ENCODE data around the gene LAMA5. TPM values are rescaled to one million over a fixed set of nuclear protein-coding genes. Genes with fewer than 3 reads are reported as not detected.

LAMA5 gene
- total RNA-seq, 4 donors from 2014 or later, result 93.9 to 179 (median 117) TPM

DNA sequence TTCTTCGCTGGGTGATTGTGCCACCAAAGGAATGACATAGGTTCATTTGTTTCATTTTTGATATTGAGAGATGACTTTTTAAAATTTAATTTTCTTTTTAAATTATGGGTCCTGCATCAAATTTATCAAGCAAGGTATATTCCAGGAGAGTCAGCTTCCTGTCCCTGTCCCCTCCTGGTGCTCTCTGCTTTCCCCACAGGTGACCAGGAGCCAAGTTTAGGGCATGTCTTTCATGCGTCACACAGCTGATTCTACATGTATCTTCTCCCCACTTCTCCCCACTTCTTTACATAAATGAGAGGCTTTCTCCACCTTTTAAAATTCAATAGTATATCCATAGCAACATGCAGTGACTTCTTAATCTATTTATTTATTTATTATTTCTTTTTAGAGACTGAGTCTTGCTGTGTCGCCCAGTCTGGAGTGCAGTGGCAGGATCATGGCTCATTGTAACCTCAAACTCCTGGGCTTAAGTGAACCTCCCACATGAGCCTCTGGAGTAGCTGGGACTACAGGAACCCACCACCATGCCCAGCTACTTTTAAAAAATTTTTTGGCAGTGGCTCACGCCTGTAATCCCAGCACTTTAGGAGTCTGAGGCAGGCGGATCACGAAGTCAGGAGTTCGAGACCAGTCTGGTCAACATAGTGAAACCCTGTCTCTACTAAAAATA, 98.7 kb downstream of the LAMA5 start:
- H3K36me3 ChIP-seq, result peaks cover 31 to 33% of the 10 kb centered on the region in 2 donors
- no peak overlapping the region for H3K4me3 ChIP-seq (replicated peaks in 1 of 3)
- WGBS, 2 donors, result 85% methylated on average over 7 of the region's 7 CpGs
- H3K27ac ChIP-seq, result no peak overlapping the region
- intact Hi-C loops (cut with DNase I), result no loop called here
- no peak for DNase-seq
- H3K4me1 ChIP-seq, result no peaks in the 10 kb centered on the region
- no peaks in the 10 kb centered on the region for H3K27me3 ChIP-seq
- TF ChIP-seq POLR2A (IDR thresholded peaks at IDR 0.05), result no peak
- TF ChIP-seq, protein P1, sequence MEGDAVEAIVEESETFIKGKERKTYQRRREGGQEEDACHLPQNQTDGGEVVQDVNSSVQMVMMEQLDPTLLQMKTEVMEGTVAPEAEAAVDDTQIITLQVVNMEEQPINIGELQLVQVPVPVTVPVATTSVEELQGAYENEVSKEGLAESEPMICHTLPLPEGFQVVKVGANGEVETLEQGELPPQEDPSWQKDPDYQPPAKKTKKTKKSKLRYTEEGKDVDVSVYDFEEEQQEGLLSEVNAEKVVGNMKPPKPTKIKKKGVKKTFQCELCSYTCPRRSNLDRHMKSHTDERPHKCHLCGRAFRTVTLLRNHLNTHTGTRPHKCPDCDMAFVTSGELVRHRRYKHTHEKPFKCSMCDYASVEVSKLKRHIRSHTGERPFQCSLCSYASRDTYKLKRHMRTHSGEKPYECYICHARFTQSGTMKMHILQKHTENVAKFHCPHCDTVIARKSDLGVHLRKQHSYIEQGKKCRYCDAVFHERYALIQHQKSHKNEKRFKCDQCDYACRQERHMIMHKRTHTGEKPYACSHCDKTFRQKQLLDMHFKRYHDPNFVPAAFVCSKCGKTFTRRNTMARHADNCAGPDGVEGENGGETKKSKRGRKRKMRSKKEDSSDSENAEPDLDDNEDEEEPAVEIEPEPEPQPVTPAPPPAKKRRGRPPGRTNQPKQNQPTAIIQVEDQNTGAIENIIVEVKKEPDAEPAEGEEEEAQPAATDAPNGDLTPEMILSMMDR (IDR thresholded peaks at IDR 0.05), result no peak
- no peaks in the 10 kb centered on the region for H3K9me3 ChIP-seq

DNA sequence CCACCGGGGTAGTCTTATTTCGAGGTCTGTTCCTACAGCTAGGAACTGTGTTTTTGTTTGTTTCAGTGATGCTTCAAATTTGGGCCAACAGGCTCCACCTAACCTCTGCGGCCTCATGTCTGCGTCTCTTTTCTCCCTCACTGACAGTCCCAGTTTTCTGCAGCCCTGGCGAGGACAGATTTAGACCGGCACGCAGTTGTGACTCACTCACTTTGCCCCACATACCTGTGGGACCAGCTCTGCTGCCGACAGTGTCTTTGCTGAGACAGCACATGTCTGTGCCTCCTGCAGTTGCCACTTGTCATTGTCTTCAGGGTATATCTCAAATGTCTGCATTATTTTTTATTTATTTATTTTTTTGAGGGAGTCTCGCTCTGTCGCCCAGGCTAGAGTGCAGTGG, 99.6 kb downstream of the LAMA5 start:
- TF ChIP-seq, protein P1 (IDR thresholded peaks at IDR 0.05), result no peak
- TF ChIP-seq POLR2A (IDR thresholded peaks at IDR 0.05), result no peak
- H3K27me3 ChIP-seq, result no peaks in the 10 kb centered on the region
- no peaks in the 10 kb centered on the region for H3K9me3 ChIP-seq
- 88 to 93% methylated on average over 10 of the region's 10 CpGs for WGBS, 2 donors
- DNase-seq, result no peak
- peaks cover 25 to 29% of the 10 kb centered on the region in 2 donors for H3K36me3 ChIP-seq
- intact Hi-C loops (cut with DNase I), result no loop called here
- H3K4me3 ChIP-seq (replicated peaks in 1 of 3), result no peak overlapping the region
- no peak overlapping the region for H3K27ac ChIP-seq
- no peaks in the 10 kb centered on the region for H3K4me1 ChIP-seq

DNA sequence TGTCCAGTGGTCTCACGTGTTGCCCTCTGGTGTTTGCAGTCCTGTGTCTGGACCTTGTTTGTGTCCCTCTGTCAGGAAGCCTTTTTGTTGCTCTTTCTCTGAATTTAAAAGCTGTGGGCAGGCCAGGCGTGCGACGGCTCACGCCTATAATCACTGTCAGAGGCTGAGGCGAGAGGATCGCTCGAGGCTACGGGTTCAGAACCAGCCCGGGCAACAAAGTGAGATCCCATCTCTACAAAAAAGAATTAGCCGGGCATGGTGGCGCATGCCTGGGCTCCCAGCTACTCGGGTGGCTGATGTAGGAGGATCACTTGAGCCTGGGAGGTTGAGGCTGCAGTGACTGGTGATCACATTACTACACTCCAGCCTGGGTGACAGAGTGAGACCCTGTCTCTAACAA, 100.3 kb downstream of the LAMA5 start:
- 94 to 96% methylated on average over 13 of the region's 13 CpGs for WGBS, 2 donors
- Histone ChIP-seq H3K9me3 (no peaks in the 10 kb centered on the region), H3K4me1 (no peaks in the 10 kb centered on the region), H3K36me3 (peaks cover 27 to 29% of the 10 kb centered on the region in 2 donors), H3K4me3 (replicated peaks in 1 of 3) (no peak overlapping the region), H3K27ac (no peak overlapping the region), H3K27me3 (no peaks in the 10 kb centered on the region)
- DNase-seq, result no peak
- TF ChIP-seq, protein P1 (IDR thresholded peaks at IDR 0.05), result no peak
- TF ChIP-seq POLR2A (IDR thresholded peaks at IDR 0.05), result no peak
- intact Hi-C loops (cut with DNase I), result no loop called here

DNA sequence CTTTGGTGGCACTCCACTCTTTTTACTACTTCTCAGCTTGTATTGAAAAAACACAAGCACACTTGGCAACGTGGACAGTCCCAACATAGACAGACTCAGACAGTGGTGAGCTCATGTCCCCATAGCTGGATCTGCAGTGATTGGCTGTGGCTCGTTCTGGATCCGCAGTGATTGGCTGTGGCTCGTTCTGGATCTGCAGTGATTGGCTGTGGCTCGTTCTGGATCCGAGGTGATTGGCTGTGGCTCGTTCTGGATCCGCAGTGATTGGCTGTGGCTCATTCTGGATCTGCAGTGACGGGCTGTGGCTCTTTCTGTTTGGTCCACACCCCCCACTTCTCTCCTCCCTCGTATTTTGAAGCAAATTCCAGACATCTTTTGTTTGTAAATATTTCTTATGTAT, 100.8 kb downstream of the LAMA5 start:
- intact Hi-C loops (cut with DNase I), result no loop called here
- peaks cover 26 to 29% of the 10 kb centered on the region in 2 donors for H3K36me3 ChIP-seq
- WGBS, 2 donors, result 89 to 91% methylated on average over 10 of the region's 10 CpGs

DNA sequence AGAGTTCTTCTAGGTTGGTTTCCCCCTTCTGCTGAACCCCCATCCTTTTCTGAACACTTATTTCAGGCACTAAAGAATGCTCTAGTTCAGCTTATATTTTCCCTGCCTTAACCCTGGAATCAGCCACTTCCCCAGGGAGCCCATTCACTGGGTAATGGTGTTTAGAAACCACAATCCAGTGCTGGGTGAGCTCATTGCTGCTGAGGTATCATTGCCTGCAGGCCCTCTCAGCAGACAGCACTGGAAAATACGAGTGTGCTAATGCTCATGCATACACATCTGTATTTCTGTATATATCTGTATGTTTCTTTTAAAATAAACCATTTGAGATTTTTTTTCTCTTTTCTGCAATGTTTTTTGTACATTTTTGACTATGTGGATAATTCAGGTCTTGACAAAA, 101.7 kb downstream of the LAMA5 start:
- Histone ChIP-seq H3K36me3 (peaks cover 33 to 36% of the 10 kb centered on the region in 2 donors), H3K27me3 (no peaks in the 10 kb centered on the region)
- 97 to 100% methylated on average over 1 of the region's 1 CpG for WGBS, 2 donors

More for the DNA sequence above, 100.8 kb downstream of the LAMA5 start:
- Histone ChIP-seq H3K4me3 (replicated peaks in 1 of 3) (no peak overlapping the region), H3K27me3 (no peaks in the 10 kb centered on the region), H3K4me1 (no peaks in the 10 kb centered on the region), H3K27ac (no peak overlapping the region), H3K9me3 (no peaks in the 10 kb centered on the region)
- peak; percentile 4 to 13 for DNase-seq
- TF ChIP-seq, protein P1 (IDR thresholded peaks at IDR 0.05), result no peak
- no peak for TF ChIP-seq POLR2A (IDR thresholded peaks at IDR 0.05)

More for the DNA sequence above, 101.7 kb downstream of the LAMA5 start:
- no peak overlapping the region for H3K27ac ChIP-seq
- H3K4me1 ChIP-seq, result no peaks in the 10 kb centered on the region
- intact Hi-C loops (cut with DNase I), result no loop called here
- H3K9me3 ChIP-seq, result no peaks in the 10 kb centered on the region
- TF ChIP-seq, protein P1 (IDR thresholded peaks at IDR 0.05), result no peak
- TF ChIP-seq POLR2A (IDR thresholded peaks at IDR 0.05), result no peak
- no peak for DNase-seq
- H3K4me3 ChIP-seq (replicated peaks in 1 of 3), result no peak overlapping the region

All from thyroid gland (tissue), 4 donors.